WTC11 (cell line): ENCODE data around the gene YIF1A. TPM values are rescaled to one million over a fixed set of nuclear protein-coding genes. Genes with fewer than 3 reads are reported as not detected.

Experiments used
- ATAC-seq: fragments of 200-7000 bp; cut with Tn5 transposase; 2 replicates; pipeline ENCODE4 v1.10.0; 2021; ENCODE audit warnings: mild to moderate bottlenecking, moderate library complexity
- CTCF ChIA-PET: fragments of 300-600 bp; sonication (Branson Sonifier 250); formaldehyde crosslinking; loops from one replicate; lab custom pipeline; 2021; ENCODE audit warnings: antibody characterized with exemption; lab: Charles Lee
- POLR2A ChIA-PET: fragments of 350-600 bp; sonication (Branson Sonifier 250); formaldehyde crosslinking; loops from one replicate; lab custom pipeline; 2021; ENCODE audit warnings: antibody characterized with exemption; lab: Charles Lee
- DNase-seq: peaks from one replicate; pipeline ENCODE4 v3.0.0; 2021; ENCODE audit warnings: low spot score
- H3K27ac Mint-ChIP-seq: 2 replicates; pipeline ENCODE4 v1.8.0; 2021; ENCODE audit warnings: mixed read lengths
- H3K27me3 Mint-ChIP-seq: 2 replicates; pipeline ENCODE4 v1.8.0; 2021; ENCODE audit warnings: low read depth, mild to moderate bottlenecking, moderate library complexity, mixed read lengths
- H3K36me3 Mint-ChIP-seq: 2 replicates; pipeline ENCODE4 v1.8.0; 2021; ENCODE audit warnings: mixed read lengths
- H3K4me1 Mint-ChIP-seq: 2 replicates; pipeline ENCODE4 v1.8.0; 2022; ENCODE audit warnings: mixed read lengths
- H3K4me3 Mint-ChIP-seq: 2 replicates; pipeline ENCODE4 v1.8.0; 2021; ENCODE audit warnings: mild to moderate bottlenecking, moderate library complexity, mixed read lengths
- H3K9me3 Mint-ChIP-seq: 2 replicates; pipeline ENCODE4 v1.8.0; 2021; ENCODE audit warnings: mixed read lengths
- ESRRA ChIP-seq: sonication (generic); formaldehyde crosslinking; IDR thresholded peaks from 2 replicates; pipeline ENCODE4 v1.8.1; 2022; ENCODE audit warnings: mild to moderate bottlenecking, missing genetic modification reagents, borderline replicate concordance
- FOXP1 ChIP-seq: sonication (generic); formaldehyde crosslinking; IDR thresholded peaks from 2 replicates; pipeline ENCODE4 v1.8.0; 2022; ENCODE audit warnings: missing genetic modification reagents, mild to moderate bottlenecking, moderate library complexity, borderline replicate concordance
- GTF2I ChIP-seq: fragments of 250-450 bp; sonication (Bioruptor Pico); conservative IDR thresholded peaks from 2 replicates; pipeline ENCODE4 v1.4.0; 2021; ENCODE audit warnings: mild to moderate bottlenecking
- IRF2 ChIP-seq: sonication (generic); formaldehyde crosslinking; IDR thresholded peaks from 2 replicates; pipeline ENCODE4 v1.8.0; 2022; ENCODE audit warnings: low read depth, missing genetic modification reagents, borderline replicate concordance
- MXD4 ChIP-seq: fragments of 250-450 bp; sonication (Bioruptor Pico); IDR thresholded peaks from 2 replicates; pipeline ENCODE4 v1.8.0; 2021; ENCODE audit warnings: mild to moderate bottlenecking, moderate library complexity, borderline replicate concordance
- NFE2L1 ChIP-seq: sonication (generic); formaldehyde crosslinking; IDR thresholded peaks from 2 replicates; pipeline ENCODE4 v1.8.1; 2023; ENCODE audit warnings: missing genetic modification reagents
- PRRX2 ChIP-seq: fragments of 250-450 bp; sonication (Bioruptor Pico); IDR thresholded peaks from 2 replicates; pipeline ENCODE4 v1.8.0; 2021; ENCODE audit warnings: mild to moderate bottlenecking
- RELA ChIP-seq: sonication (generic); formaldehyde crosslinking; IDR thresholded peaks from 2 replicates; pipeline ENCODE4 v1.8.1; 2022; ENCODE audit warnings: missing genetic modification reagents, mild to moderate bottlenecking, borderline replicate concordance
- SMAD3 ChIP-seq: sonication (generic); formaldehyde crosslinking; IDR thresholded peaks from 2 replicates; pipeline ENCODE4 v1.8.0; 2022; ENCODE audit warnings: missing genetic modification reagents, mild to moderate bottlenecking, borderline replicate concordance
- SMAD4 ChIP-seq: sonication (generic); formaldehyde crosslinking; IDR thresholded peaks from 2 replicates; pipeline ENCODE4 v1.8.0; 2022; ENCODE audit warnings: mild to moderate bottlenecking, missing genetic modification reagents
- ZBTB43 ChIP-seq: sonication (generic); formaldehyde crosslinking; IDR thresholded peaks from 2 replicates; pipeline ENCODE4 v1.8.1; 2023; ENCODE audit warnings: mild to moderate bottlenecking, missing genetic modification reagents
- ZNF121 ChIP-seq: sonication (generic); formaldehyde crosslinking; IDR thresholded peaks from 2 replicates; pipeline ENCODE4 v1.8.0; 2023; ENCODE audit warnings: missing genetic modification reagents
- ZNF138 ChIP-seq: sonication (generic); formaldehyde crosslinking; conservative IDR thresholded peaks from 2 replicates; pipeline ENCODE4 v1.8.1; 2022; ENCODE audit warnings: mild to moderate bottlenecking, moderate library complexity, missing genetic modification reagents
- ZNF232 ChIP-seq: sonication (generic); formaldehyde crosslinking; IDR thresholded peaks from 2 replicates; pipeline ENCODE4 v1.8.0; 2022; ENCODE audit warnings: mild to moderate bottlenecking, missing genetic modification reagents
- ZNF317 ChIP-seq: sonication (generic); formaldehyde crosslinking; IDR thresholded peaks from 2 replicates; pipeline ENCODE4 v1.8.1; 2023; ENCODE audit warnings: low read depth, mild to moderate bottlenecking, moderate library complexity, missing genetic modification reagents, borderline replicate concordance
- ZNF396 ChIP-seq: fragments of 250-450 bp; sonication (Bioruptor Pico); IDR thresholded peaks from 2 replicates; pipeline ENCODE4 v1.8.0; 2021; ENCODE audit warnings: mild to moderate bottlenecking, moderate library complexity, borderline replicate concordance
- ZNF671 ChIP-seq: fragments of 250-450 bp; sonication (Bioruptor Pico); IDR thresholded peaks from 2 replicates; pipeline ENCODE4 v1.8.0; 2021; ENCODE audit warnings: mild to moderate bottlenecking
- total RNA-seq: library from RNA; stranded (reverse); gene quantifications from 3 replicates; pipeline ENCODE4 v1.2.3, GENCODE V29; 2021
- TF ChIP-seq, protein P1 (sequence below): sonication (generic); formaldehyde crosslinking; IDR thresholded peaks from 2 replicates; pipeline ENCODE4 v1.8.1; 2023; ENCODE audit warnings: mild to moderate bottlenecking, missing genetic modification reagents, moderate library complexity
- TF ChIP-seq, protein P2 (sequence below): sonication (generic); formaldehyde crosslinking; IDR thresholded peaks from 2 replicates; pipeline ENCODE4 v1.8.1; 2023; ENCODE audit warnings: mild to moderate bottlenecking, missing genetic modification reagents, moderate library complexity
- TF ChIP-seq, protein P3 (sequence below): fragments of 250-450 bp; sonication (Bioruptor Pico); IDR thresholded peaks from 2 replicates; pipeline ENCODE4 v1.8.0; 2021; ENCODE audit warnings: mild to moderate bottlenecking
- TF ChIP-seq, protein P4 (sequence below): sonication (generic); formaldehyde crosslinking; IDR thresholded peaks from 2 replicates; pipeline ENCODE4 v1.8.0; 2022; ENCODE audit warnings: mild to moderate bottlenecking, missing genetic modification reagents

Gene YIF1A
- total RNA-seq, 1 experiment from 2014 or later: 86.9 TPM

DNA sequence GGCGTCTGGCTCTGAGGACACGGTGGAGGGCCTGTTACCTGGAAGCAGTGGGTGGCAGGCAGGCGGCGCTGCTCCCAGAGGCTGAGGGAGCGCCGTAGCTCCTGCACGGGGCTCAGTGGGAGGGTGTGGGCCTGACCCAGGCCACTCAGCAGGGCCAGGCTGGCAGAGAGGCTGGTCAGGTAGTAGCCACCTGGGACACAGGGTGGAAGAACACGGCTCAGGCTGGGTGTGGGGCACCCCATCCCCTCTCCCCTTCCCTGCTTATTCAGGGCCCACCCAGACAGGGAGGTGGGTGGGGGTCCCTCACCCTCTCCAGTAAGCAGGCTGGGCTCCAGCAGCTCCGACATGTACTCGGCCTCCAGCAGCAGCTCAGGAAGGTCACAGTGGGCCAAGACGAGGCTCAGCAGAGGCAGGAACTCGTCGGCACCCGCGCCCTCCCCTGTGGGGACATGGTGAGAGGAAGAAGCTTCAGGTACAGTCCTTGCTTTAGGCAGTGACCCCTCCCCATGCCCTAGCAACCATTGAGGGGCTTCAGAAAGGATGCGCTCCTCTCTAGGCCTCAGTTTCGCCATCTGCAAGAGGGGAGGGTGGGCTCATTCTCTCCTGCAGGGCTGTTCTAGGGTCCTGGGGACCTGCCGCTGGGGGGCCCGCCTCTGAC is 44.4 kb upstream of the YIF1A start:
- TF ChIP-seq MXD4 (CRISPR knock-in tag) (no peak), GTF2I (CRISPR knock-in tag) (no peak), FOXP1 (CRISPR knock-in tag) (no peak), ZNF671 (CRISPR knock-in tag) (no peak), ZNF317 (no peak), SMAD4 (no peak), ZNF396 (CRISPR knock-in tag) (no peak), ZNF121 (CRISPR knock-in tag) (no peak), ESRRA (CRISPR knock-in tag) (no peak), ZBTB43 (no peak)
- TF ChIP-seq, protein P1, sequence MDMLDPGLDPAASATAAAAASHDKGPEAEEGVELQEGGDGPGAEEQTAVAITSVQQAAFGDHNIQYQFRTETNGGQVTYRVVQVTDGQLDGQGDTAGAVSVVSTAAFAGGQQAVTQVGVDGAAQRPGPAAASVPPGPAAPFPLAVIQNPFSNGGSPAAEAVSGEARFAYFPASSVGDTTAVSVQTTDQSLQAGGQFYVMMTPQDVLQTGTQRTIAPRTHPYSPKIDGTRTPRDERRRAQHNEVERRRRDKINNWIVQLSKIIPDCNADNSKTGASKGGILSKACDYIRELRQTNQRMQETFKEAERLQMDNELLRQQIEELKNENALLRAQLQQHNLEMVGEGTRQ (CRISPR knock-in tag): no peak
- TF ChIP-seq, protein P2, sequence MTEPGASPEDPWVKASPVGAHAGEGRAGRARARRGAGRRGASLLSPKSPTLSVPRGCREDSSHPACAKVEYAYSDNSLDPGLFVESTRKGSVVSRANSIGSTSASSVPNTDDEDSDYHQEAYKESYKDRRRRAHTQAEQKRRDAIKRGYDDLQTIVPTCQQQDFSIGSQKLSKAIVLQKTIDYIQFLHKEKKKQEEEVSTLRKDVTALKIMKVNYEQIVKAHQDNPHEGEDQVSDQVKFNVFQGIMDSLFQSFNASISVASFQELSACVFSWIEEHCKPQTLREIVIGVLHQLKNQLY: no peak
- POLR2A ChIA-PET: interaction anchor here (0.8 kb wide), 1 partner anchor 17 kb away, joined by 5 read pairs; the partner anchor contains the start of gene CD248
- DNase-seq: no peak

GRCh38 chr11:66332371-66333219 is 43.7 kb upstream of the YIF1A start:
- Mint-ChIP-seq H3K27me3 (peaks cover 7% of the 10 kb centered on the region), H3K4me1 (peaks cover 21% of the 10 kb centered on the region), H3K4me3 (no peak overlapping the region), H3K36me3 (no peaks in the 10 kb centered on the region), H3K27ac (no peak overlapping the region), H3K9me3 (no peaks in the 10 kb centered on the region)
- ChIA-PET CTCF (interaction anchor here (1.5 to 8.7 kb wide), 3 partner anchors 12 to 21 kb away, joined by 3 to 319 read pairs (median 31); partner anchors contain the start of genes BRMS1 and CD248), POLR2A (no interaction called here)
- TF ChIP-seq, protein P2: no peak
- ATAC-seq: no peak
- no peak for DNase-seq

More for the DNA sequence above, 44.4 kb upstream of the YIF1A start:
- no peak overlapping the region for H3K27ac Mint-ChIP-seq
- no peak overlapping the region for H3K4me3 Mint-ChIP-seq
- H3K4me1 Mint-ChIP-seq: peaks cover 20% of the 10 kb centered on the region
- no peaks in the 10 kb centered on the region for H3K27me3 Mint-ChIP-seq
- CTCF ChIA-PET: interaction anchor here (0.6 to 8.7 kb wide), 6 partner anchors 12 to 53 kb away, joined by 3 to 319 read pairs (median 6); partner anchors contain the start of genes BRMS1 and CD248
- no peaks in the 10 kb centered on the region for H3K9me3 Mint-ChIP-seq
- ATAC-seq: no peak
- H3K36me3 Mint-ChIP-seq: no peaks in the 10 kb centered on the region

GRCh38 chr11:66331542-66332370 is 42.8 kb upstream of the YIF1A start:
- CTCF ChIA-PET: interaction anchor here (0.5 to 8.7 kb wide), 4 partner anchors 13 to 1302 kb away, joined by 3 to 319 read pairs (median 3); partner anchors contain the start of gene BRMS1
- TF ChIP-seq ZNF138 (CRISPR knock-in tag) (no peak), NFE2L1 (CRISPR knock-in tag) (no peak), SMAD3 (CRISPR knock-in tag) (no peak), PRRX2 (CRISPR knock-in tag) (no peak), RELA (CRISPR knock-in tag) (no peak), IRF2 (CRISPR knock-in tag) (no peak), ZNF671 (CRISPR knock-in tag) (no peak), ZNF232 (no peak)
- TF ChIP-seq, protein P3, sequence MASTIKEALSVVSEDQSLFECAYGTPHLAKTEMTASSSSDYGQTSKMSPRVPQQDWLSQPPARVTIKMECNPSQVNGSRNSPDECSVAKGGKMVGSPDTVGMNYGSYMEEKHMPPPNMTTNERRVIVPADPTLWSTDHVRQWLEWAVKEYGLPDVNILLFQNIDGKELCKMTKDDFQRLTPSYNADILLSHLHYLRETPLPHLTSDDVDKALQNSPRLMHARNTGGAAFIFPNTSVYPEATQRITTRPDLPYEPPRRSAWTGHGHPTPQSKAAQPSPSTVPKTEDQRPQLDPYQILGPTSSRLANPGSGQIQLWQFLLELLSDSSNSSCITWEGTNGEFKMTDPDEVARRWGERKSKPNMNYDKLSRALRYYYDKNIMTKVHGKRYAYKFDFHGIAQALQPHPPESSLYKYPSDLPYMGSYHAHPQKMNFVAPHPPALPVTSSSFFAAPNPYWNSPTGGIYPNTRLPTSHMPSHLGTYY (CRISPR knock-in tag): no peak
- TF ChIP-seq, protein P4, sequence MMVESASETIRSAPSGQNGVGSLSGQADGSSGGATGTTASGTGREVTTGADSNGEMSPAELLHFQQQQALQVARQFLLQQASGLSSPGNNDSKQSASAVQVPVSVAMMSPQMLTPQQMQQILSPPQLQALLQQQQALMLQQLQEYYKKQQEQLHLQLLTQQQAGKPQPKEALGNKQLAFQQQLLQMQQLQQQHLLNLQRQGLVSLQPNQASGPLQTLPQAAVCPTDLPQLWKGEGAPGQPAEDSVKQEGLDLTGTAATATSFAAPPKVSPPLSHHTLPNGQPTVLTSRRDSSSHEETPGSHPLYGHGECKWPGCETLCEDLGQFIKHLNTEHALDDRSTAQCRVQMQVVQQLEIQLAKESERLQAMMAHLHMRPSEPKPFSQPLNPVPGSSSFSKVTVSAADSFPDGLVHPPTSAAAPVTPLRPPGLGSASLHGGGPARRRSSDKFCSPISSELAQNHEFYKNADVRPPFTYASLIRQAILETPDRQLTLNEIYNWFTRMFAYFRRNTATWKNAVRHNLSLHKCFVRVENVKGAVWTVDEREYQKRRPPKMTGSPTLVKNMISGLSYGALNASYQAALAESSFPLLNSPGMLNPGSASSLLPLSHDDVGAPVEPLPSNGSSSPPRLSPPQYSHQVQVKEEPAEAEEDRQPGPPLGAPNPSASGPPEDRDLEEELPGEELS (CRISPR knock-in tag): no peak

More at GRCh38 chr11:66331542-66332370, 42.8 kb upstream of the YIF1A start:
- H3K36me3 Mint-ChIP-seq: no peaks in the 10 kb centered on the region
- H3K4me3 Mint-ChIP-seq: no peak overlapping the region
- no peaks in the 10 kb centered on the region for H3K9me3 Mint-ChIP-seq
- peaks cover 11% of the 10 kb centered on the region for H3K27me3 Mint-ChIP-seq
- no peak overlapping the region for H3K27ac Mint-ChIP-seq
- POLR2A ChIA-PET: interaction anchor here (1.1 kb wide), 1 partner anchor 19 kb away, joined by 3 read pairs; no protein-coding TSS in a partner anchor
- H3K4me1 Mint-ChIP-seq: peaks cover 23% of the 10 kb centered on the region
- DNase-seq (no peak), ATAC-seq (no peak)
